Suppressor macrophage treated with lipopolysaccharide for 1 hour (primary cell): ENCODE data around the gene DCDC1.
"Not testable (repeated sequence)": the region's sequence is repeated elsewhere in the genome, so short reads cannot be mapped to it uniquely, and the experiment has no call there.

ENCODE experiments used
- DNase-seq, 3 donors: peaks; one replicate each; pipeline ENCODE4 v3.0.0-alpha.2; 2020 to 2022

Gene DCDC1

GRCh38 chr11:31327417-31327816, 42.1 kb downstream of the DCDC1 start:
- no peak for DNase-seq

GRCh38 chr11:31326470-31327148, 42.9 kb downstream of the DCDC1 start:
- no peak for DNase-seq

GRCh38 chr11:31325160-31325559, 44.4 kb downstream of the DCDC1 start:
- peak; percentile 4 to 56 (median 14) for DNase-seq

DNA sequence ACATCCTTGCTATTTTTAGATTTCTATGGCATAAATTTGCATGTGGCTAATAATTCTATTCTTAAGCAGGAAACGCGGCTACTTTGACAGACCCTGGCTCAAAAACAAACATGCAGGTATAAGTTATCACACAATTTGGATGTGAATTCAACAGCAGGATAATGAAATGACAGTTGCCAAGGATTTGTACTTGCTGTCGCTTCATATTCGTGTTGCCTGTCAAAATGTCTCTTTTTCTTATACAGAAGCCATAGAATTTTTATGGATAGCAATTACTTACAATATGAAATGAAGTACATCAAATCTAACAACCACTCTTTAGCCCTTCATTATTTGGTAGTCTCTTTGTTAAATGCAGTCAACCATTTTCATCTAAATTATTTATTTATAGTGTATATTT, 46.4 kb downstream of the DCDC1 start:
- no peak for DNase-seq

GRCh38 chr11:31321494-31321893, 48.0 kb downstream of the DCDC1 start:
- DNase-seq: not testable (repeated sequence)

DNA sequence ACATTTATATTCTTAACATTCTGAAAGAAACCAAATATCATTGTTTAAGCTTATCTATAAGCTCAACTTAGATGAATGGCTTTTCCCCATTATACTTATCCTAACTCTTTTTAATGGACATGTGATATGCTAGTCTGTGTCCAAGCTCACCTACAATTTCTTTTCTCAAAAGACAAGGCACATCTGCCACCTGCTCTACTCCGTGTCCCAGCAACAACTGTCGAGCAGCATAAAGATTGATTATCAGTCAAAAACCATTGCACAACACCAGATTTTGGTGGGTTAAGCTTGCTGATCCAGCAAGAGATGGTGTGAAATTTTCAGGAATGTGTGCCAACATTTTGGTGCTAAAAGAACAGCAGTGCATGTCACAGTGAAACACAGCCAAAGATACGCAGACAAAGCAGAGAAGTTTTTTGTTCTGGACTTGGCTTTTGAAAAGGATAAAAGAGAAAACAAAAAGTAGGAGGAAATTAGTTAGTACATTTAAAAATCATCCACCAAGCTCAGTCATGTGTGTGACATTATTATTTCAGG, 65.8 kb downstream of the DCDC1 start:
- no peak for DNase-seq

DNA sequence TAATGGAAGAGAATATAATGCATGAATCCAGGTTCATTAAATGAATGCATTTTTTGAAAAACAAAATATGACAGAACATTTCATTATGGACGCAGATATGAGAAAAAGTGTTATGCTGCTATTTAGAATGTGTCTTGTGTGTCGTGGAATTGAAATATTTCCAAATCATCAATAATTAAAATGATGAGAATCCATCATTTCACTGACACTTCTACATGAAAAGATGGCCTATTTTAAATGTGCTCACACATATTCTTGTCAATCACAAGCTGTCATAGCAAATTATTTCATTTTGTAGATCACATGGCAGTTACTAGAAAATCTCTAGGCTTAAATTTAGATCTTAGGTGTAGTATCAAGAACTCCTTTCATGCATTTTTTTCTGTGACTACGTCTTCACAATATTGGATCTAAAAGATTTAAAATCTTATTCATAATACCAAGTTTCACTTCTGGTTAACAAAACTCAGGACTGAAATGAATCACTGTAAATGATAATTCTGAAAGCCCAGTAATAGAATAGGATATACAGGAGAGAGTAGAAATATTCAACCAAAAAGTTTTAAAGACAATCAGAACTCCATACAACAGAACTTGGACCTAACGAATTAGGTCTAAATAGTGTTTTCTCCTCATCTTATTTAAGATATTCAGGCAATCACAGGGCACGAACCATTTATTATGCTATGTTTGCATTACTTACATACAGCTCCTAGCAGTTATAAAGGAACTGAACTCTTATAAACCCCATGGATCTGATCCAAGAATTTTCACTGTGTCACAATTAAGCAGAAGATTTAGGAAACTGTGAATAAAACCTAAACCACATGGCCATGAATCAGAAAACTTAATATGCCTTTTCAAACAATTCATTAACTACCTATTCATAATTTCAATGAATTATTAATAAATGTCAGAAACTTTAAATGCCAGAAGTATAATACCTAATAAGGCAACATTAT, 67.7 kb downstream of the DCDC1 start:
- no peak for DNase-seq

DNA sequence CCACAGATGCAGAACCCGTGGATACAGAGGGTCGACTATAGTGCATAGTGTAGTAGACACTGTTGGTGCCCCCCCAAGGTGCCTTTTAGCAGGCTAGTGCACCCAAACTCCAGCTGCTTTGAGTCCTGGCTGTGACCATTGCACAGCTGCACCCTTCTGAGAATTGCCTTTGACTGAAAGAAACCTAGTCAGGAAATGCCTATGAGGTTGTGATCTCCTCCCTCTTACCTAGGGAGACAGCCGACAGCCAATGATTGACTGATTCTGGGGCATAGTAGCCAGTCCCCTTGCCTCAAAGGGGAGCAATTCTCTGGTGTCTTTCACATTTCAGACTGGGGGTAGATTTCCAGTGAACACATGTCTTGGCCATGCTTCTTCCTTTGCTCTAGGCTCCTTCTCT, 74.2 kb downstream of the DCDC1 start:
- no peak for DNase-seq

DNA sequence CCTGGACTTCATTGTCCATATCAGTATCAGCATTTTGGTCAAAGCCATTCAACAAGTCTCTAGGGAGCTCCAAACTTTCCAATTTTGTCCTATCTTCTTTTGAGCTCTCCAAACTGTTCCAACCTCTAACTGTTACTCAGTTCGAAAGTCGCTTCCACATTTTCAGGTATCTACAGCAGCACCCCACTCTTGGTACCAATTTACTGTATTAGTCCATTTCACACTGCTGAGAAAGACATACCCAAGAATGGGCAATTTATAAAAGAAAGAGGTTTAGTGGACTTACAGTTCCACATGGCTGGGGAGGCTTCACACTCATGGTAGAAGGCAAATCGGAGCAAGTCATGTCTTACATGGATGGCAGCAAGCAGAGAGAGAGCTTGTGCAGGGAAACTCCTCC, 96.0 kb downstream of the DCDC1 start:
- DNase-seq: not testable (repeated sequence)

- DNase-seq: no peak
These were observed 101.8 kb downstream of the DCDC1 start for GRCh38 chr11:31267720-31268119.

DNA sequence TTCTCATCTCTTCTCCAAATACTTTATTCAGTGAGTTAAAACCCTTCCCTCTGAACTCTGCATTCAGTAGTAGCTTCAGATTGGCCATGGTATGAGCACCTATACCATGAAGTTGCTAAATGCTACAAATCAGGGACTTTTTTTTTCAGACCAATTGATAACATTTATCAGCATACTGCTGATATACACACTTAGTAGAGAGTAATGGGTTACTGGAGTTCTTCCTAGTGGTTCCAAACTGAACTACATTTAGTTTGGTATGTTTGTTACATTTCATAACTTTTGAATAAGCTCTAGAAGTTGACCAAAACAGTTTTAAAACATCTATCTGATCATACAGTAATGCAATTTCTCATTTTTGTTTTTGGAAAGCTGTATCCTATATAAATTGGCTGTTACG, 104.7 kb downstream of the DCDC1 start:
- DNase-seq: no peak

GRCh38 chr11:31262761-31263160, 106.8 kb downstream of the DCDC1 start:
- no peak for DNase-seq

DNA sequence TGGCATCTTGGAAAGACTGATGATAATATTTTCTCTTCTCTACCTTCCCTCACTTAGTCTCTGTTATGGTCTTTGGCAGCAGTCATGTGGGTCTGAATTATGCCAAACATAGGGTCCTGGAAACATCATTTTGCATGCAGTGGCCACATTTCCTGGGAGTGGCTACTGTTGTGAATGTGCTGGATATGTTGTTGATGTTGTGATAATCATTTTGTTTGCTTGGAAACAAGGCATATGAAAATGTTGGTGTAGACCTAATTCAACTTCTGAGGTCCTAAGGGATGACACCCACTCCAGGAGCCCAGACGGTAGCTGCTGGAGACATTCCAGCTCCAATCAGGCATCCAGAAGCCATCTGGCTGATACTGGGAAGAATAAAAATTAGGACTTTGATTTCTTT, 109.7 kb downstream of the DCDC1 start:
- DNase-seq: no peak

DNA sequence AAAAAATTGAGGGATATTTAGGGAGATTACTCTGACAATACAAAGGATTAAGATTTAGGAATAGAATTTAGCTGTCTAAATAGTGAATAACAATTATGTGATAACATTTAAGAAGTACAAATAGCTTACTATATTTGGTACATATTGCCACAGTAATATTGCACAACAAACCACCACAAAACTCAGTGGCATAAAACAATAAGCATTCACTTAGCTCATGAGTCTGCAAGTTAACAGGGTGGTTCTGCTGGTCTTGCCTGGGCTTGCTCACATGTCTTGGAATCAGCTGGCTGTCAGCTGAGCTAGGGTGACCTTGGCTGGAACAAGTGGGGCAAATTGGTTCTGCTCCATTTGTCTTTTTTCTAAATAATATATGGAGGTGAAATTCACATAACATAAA, 115.1 kb downstream of the DCDC1 start:
- DNase-seq: no peak

- DNase-seq: no peak
These were observed 120.8 kb downstream of the DCDC1 start for GRCh38 chr11:31248768-31249167.

- no peak for DNase-seq
These were observed 122.2 kb downstream of the DCDC1 start for GRCh38 chr11:31247321-31247720.

GRCh38 chr11:31246451-31247165, 122.9 kb downstream of the DCDC1 start:
- no peak for DNase-seq

DNA sequence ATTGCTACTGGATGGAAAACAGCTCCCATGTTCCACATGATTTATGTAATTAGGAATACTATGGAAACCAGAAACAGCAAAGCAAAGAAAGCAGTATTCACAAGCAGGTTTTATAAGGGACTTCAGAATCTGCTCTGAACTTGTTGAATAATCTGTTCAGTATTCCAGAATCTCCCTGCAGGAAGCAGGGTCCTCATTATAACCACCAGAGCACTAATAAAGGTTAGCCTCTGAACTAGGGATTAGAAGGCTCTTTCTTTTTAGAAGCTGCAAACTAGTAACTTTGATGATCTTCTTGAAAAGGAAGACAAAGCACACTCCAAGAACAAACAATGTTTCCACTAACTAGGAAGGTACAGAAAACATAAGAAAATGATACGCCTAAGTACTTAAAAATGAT, 125.8 kb downstream of the DCDC1 start:
- DNase-seq: no peak

DNA sequence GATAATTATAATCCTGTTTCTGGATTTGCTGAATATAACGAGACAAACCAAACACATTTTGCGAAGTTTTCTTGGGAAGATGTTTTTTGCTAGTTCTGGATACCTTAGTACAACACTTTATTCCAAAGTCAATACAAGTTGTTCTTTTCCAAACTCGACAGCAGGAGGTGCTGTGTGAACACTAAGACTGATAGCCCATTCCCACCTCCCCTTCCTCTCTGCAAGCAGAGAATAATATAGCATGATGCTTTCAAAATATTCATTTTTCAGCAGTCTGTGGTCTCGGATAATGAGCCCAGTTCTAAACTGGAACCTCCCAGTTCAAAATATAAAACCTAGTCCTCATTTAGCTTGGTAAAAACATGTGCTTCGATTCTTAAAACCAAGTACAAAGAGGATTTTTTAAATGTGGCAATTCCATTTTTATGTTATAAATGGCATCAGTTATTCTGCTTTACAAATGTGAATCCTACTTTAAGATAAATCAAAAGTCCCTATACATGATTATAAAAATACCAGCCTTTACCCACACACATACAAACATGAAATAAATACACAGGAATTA, 129.1 kb downstream of the DCDC1 start:
- DNase-seq: peak; percentile 33 to 56 (median 48)

DNA sequence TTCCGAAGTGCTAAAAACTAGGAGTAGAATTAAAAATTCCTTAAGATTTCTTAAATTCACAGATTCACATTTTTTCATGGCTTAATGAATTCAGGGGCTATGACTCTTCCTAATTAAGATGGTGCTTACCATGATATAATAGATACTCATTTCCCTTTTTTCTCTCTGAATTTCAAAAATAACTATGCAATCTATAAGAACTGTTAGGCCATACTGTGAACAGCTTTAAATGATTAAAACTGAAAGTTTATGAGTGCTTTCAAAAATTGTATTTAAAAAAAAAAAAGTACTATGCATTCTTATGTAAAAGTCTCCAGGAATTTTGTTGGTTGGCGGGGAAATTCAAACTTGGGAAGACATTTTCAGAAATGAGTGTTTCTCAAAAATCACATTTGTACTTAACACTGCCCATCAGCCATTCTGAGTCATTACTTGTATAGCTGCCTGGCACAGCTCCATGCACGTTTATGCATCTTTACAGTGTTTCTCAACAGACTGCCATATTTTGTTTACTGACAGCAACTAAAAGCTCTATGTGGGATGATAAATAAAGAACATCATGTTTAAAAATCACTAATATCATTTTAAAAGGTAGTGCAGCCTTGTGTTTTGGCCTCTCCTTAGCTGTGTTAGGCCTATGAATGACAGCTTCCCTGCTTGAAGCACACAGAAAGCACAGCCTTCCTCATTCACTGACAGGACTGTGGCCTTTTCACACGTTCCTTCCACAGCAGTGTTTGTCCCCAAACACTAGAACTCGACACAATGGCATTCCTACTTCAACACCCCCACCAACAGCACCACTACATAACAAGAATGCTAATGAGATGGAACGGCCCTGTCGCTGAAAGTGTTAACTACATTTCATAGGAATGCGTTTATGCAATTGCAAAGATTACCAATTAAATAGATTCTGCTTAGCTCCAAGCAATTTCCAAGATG, 131.4 kb downstream of the DCDC1 start:
- DNase-seq: no peak

DNA sequence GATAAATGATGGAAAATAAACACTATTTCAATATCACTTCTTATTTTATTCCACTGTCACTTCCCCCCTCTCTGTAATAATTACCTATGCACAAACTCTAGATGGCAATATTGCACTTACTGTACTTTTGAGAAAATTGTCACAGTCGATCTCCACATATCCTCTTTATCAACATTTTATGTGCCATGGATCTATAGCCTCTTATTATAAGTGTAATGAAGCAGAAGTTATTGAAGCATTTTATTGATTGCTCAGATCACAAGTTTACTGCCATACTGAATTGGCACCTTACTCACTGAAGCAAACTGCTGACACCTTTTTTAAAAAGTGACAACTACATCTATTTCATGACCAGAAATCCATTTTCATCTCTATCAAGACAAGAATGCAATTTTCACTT, 133.4 kb downstream of the DCDC1 start:
- DNase-seq: peak in 2 of 3 donors; percentile 22

DNA sequence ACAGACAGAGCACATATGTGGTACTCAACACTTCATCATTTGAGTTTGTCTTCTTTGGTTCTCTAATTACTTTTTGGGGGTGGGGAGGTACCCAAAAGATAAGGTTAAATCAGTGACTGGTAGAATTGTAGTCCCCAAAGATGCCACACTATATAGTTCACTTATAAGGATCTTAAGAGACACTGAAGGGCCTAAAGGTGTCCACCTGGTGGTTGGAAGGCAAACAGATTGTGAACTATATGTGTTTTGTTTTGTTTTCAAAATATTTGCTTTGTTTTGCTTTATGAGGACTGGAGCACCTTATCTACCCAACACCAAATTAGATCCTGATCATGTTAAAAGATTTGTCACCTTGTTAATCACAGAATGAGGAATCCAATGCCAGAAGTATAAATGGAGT, 136.1 kb downstream of the DCDC1 start:
- no peak for DNase-seq
